ENCODE measurements around the gene MLYCD. TPM values are rescaled to one million over a fixed set of nuclear protein-coding genes. Genes with fewer than 3 reads are reported as not detected.

The MLYCD gene
- total RNA-seq, 1 donor: 2.6 TPM

DNA sequence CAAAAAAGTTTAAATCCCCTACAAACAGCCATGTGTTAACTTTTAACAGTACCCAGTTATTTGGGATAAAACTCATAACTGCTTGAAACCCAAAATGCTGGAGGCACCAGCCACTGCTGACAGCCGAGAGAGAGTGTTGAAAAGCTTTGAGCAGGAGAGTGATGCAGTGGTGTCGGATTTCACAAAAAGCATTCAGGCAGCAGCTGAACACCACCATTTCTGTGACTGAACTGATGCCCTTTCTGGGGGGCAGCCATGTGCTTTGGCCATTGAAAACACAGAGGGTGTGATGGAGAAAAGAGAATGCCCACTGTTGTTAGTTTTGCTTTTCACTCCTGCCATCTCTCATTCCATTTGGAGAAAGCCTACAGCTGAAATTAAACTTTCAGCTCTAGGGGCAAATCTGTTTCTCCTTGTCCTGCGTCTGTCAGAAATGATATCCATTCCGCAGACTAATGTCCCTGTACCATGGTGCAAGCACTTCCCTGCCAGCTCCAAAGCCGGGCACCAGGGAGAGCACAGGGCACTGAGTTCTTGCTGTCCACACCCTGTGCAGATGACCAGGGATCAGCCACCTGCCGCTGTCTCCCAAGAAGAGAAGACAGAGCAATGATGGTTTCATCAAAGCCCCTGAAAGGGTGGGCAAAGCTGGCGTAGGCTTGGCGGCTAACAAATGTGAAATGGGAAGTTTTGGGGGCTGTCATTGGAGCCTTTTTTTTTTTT lies 16.6 kb upstream of the MLYCD start:
- no peak overlapping the region for H3K4me3 ChIP-seq (ENCODE audit: low read depth, low read length)
- TF ChIP-seq, protein P1, sequence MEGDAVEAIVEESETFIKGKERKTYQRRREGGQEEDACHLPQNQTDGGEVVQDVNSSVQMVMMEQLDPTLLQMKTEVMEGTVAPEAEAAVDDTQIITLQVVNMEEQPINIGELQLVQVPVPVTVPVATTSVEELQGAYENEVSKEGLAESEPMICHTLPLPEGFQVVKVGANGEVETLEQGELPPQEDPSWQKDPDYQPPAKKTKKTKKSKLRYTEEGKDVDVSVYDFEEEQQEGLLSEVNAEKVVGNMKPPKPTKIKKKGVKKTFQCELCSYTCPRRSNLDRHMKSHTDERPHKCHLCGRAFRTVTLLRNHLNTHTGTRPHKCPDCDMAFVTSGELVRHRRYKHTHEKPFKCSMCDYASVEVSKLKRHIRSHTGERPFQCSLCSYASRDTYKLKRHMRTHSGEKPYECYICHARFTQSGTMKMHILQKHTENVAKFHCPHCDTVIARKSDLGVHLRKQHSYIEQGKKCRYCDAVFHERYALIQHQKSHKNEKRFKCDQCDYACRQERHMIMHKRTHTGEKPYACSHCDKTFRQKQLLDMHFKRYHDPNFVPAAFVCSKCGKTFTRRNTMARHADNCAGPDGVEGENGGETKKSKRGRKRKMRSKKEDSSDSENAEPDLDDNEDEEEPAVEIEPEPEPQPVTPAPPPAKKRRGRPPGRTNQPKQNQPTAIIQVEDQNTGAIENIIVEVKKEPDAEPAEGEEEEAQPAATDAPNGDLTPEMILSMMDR (IDR thresholded peaks at IDR 0.05; ENCODE audit: insufficient read depth, low read depth, low read length): no peak
- DNase-seq (ENCODE audit: low read depth): no peak

GRCh38 chr16:83886199-83886971 lies 12.5 kb upstream of the MLYCD start:
- TF ChIP-seq, protein P1 (IDR thresholded peaks at IDR 0.05; ENCODE audit: insufficient read depth, low read depth, low read length): no peak
- no peak for DNase-seq (ENCODE audit: low read depth)
- H3K4me3 ChIP-seq (ENCODE audit: low read depth, low read length): no peak overlapping the region

DNA sequence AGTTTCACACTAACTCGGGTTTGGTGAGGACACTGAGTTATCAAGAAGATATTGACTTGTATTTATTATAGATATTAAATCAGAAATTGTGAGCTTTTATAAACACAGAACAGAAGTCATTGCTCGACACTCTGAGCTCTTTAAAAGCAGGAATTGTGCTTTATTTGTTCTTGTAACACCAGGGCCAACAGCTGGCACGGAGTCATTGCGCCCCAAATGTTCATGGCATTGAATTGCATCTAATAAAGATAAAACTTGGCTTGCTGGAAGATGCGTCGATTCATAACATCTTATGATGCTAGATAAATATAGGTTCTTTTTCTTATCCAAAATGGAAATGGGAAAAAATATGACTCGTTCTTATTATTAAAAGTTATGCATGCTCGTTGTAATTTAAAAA lies 11.8 kb upstream of the MLYCD start:
- TF ChIP-seq, protein P1 (IDR thresholded peaks at IDR 0.05; ENCODE audit: insufficient read depth, low read depth, low read length): no peak
- DNase-seq (ENCODE audit: low read depth): no peak
- no peak overlapping the region for H3K4me3 ChIP-seq (ENCODE audit: low read depth, low read length)

DNA sequence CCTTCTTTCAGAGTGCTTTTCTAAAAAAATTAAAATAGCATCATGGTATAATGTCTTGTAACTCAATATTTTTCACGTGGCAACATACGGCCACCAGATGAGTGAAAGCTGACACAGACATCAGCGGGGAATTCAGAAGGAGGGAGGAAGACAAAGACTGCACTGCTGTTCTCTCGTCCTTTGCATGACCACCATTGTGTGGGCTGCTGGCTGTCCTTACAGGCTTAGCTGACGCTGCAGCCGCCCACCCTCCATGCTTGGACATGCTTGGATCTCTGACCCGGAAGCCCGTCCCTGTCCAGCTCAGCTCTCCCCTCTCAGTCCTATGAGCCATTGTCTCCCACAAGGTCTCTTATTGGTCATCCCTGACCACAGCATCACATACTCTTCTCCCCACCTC lies 11.4 kb upstream of the MLYCD start:
- H3K4me3 ChIP-seq (ENCODE audit: low read depth, low read length): no peak overlapping the region
- DNase-seq (ENCODE audit: low read depth): no peak
- TF ChIP-seq, protein P1 (IDR thresholded peaks at IDR 0.05; ENCODE audit: insufficient read depth, low read depth, low read length): no peak

DNA sequence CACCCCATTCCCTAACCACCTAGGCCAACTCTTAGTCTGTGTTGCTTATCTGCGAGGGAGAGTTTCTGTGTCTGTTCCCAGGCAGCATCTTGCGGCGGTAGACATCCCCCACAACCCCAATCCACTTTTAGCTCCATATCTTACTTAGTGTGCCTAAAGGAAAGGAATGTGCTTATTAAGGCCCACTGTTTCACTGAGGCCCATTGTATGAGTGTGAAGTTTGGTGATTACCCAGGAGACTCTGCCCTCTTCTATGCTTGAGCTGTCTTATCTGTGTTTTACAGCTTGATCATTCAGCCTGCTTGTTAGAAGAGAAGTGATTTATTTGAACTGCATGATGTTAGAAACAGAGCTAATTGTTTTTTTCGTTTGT lies 10.3 kb upstream of the MLYCD start:
- H3K4me3 ChIP-seq (ENCODE audit: low read depth, low read length): no peak overlapping the region
- DNase-seq (ENCODE audit: low read depth): no peak
- TF ChIP-seq, protein P1 (IDR thresholded peaks at IDR 0.05; ENCODE audit: insufficient read depth, low read depth, low read length): no peak

- H3K4me3 ChIP-seq (ENCODE audit: low read depth, low read length): no peak overlapping the region
- TF ChIP-seq, protein P1 (IDR thresholded peaks at IDR 0.05; ENCODE audit: insufficient read depth, low read depth, low read length): no peak
- DNase-seq (ENCODE audit: low read depth): no peak
Measured at GRCh38 chr16:83890359-83890758, 8.6 kb upstream of the MLYCD start.

Measured in fibroblast of villous mesenchyme (primary cell).